ENCODE measurements around the gene GABRB3.

Gene GABRB3

GRCh38 chr15:26711445-26711844, 61.4 kb downstream of the GABRB3 start:
- no peak overlapping the region for H3K4me3 ChIP-seq (ENCODE audit: low read depth, low read length)
- TF ChIP-seq, protein P1, sequence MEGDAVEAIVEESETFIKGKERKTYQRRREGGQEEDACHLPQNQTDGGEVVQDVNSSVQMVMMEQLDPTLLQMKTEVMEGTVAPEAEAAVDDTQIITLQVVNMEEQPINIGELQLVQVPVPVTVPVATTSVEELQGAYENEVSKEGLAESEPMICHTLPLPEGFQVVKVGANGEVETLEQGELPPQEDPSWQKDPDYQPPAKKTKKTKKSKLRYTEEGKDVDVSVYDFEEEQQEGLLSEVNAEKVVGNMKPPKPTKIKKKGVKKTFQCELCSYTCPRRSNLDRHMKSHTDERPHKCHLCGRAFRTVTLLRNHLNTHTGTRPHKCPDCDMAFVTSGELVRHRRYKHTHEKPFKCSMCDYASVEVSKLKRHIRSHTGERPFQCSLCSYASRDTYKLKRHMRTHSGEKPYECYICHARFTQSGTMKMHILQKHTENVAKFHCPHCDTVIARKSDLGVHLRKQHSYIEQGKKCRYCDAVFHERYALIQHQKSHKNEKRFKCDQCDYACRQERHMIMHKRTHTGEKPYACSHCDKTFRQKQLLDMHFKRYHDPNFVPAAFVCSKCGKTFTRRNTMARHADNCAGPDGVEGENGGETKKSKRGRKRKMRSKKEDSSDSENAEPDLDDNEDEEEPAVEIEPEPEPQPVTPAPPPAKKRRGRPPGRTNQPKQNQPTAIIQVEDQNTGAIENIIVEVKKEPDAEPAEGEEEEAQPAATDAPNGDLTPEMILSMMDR (conservative IDR thresholded peaks at IDR 0.05; ENCODE audit: low read depth, low read length), result no peak
- no peak for DNase-seq (ENCODE audit: low read depth)

DNA sequence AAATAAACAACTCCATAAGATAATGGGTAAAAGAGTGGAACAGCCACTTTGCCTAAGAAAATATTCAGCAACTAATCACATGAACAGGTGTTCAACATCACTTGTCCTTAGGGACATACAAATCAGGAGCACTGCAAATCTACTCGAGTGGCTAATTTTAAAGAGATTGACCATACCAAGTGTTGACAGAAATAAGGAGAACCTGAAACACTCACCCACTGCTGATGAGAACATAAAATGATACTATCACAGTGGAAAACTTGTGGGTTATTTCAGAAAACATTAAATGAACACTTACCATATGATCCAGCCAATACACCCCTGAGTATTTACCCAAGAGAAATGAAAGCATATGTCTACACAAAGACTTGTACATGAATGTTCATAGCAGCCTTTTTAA, 70.5 kb downstream of the GABRB3 start:
- no peak for DNase-seq (ENCODE audit: low read depth)
- no peak overlapping the region for H3K4me3 ChIP-seq (ENCODE audit: low read depth, low read length)
- TF ChIP-seq, protein P1 (conservative IDR thresholded peaks at IDR 0.05; ENCODE audit: low read depth, low read length), result no peak

DNA sequence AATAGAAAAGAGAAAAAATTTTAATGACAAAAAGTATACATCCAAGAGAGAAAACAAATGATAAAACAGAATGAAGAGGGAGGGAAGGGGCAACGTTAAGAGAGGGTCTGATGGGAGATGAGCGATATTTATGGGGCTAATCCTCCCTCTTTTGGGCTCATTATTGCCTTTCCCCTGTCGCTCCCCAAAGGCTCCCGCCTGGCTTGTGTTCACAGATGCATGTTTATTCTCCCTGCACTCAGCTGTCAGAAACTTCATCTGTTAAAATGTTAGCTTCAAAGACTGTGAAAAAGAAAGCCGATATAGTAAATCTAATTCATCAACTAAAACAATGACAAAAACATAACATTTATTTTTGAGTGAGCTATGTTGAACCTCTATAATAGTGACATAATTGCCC, 74.3 kb downstream of the GABRB3 start:
- TF ChIP-seq, protein P1 (conservative IDR thresholded peaks at IDR 0.05; ENCODE audit: low read depth, low read length), result no peak
- H3K4me3 ChIP-seq (ENCODE audit: low read depth, low read length), result no peak overlapping the region
- no peak for DNase-seq (ENCODE audit: low read depth)

DNA sequence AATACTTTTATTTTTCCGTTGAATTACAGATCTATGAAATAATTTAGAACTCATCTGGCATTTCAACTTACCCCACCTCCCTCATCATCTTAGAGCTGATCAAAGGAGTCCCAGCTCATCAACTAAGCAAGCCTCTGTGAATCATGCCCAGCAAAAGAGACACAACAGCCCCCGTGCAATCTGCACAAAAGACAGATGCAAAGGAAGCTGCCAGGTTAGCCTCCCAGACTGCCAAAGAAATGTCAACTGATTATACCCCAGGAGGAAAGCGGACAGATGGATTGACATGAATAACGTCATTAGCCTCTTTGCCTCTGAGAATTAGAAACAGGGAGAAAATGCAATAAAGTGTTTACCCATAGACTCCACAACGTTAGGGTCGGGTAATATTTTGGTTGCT, 75.0 kb downstream of the GABRB3 start:
- TF ChIP-seq, protein P1 (conservative IDR thresholded peaks at IDR 0.05; ENCODE audit: low read depth, low read length), result no peak
- no peak overlapping the region for H3K4me3 ChIP-seq (ENCODE audit: low read depth, low read length)

DNA sequence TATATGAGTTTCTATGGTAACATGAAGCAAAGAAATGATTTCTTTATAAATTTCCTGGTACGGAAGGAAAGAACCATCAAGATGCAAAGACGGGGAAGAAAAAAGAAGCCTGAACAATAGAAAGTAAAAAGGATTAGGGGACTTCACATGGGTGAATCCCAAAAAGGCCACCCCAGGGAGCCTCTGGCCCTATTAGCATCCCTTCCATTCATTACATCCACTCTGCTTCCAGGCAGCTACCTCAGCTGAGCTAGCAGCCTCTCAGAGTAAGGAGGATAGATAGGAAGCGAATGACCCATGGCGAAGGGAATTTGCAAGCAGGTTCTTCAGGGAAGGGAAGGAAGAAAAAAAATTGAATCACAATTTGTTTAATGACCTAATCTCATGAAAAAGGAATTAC, 81.6 kb downstream of the GABRB3 start:
- no peak for DNase-seq (ENCODE audit: low read depth)
- no peak overlapping the region for H3K4me3 ChIP-seq (ENCODE audit: low read depth, low read length)
- TF ChIP-seq, protein P1 (conservative IDR thresholded peaks at IDR 0.05; ENCODE audit: low read depth, low read length), result no peak

More for the DNA sequence above, 75.0 kb downstream of the GABRB3 start:
- no peak for DNase-seq (ENCODE audit: low read depth)

- H3K4me3 ChIP-seq (ENCODE audit: low read depth, low read length), result no peak overlapping the region
- TF ChIP-seq, protein P1 (conservative IDR thresholded peaks at IDR 0.05; ENCODE audit: low read depth, low read length), result no peak
- no peak for DNase-seq (ENCODE audit: low read depth)
These were observed 82.1 kb downstream of the GABRB3 start for GRCh38 chr15:26690778-26691177.

DNA sequence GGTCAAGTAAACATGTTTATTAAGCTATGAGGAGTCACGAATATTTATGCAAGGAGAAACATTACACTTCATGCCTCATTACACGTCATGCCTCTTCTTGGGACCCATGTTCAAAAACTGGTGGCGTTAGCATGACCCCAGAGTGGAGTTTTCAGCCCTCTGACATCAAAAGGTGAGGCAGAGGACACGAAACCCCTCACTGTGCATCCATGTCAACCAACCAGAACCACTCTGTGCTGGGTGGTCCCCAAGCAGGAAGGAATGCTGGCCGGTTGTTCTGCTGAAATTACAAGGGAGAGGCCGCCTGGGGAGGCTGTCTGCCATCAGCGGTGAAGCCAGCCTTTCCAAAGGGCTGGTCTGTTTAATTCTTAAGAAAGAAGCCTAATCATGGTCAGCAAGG, 83.4 kb downstream of the GABRB3 start:
- no peak for DNase-seq (ENCODE audit: low read depth)
- TF ChIP-seq, protein P1 (conservative IDR thresholded peaks at IDR 0.05; ENCODE audit: low read depth, low read length), result no peak
- H3K4me3 ChIP-seq (ENCODE audit: low read depth, low read length), result no peak overlapping the region

Data from choroid plexus epithelial cell (primary cell).